SHP77 treated with DMSO at 0.1 percent for 48 hours (cell line): ENCODE data around the gene OGDHL.

Experiments used
- DNase-seq: peaks from one replicate; lab custom pipeline; 2025; lab: John Stamatoyannopoulos, UW

OGDHL gene

DNA sequence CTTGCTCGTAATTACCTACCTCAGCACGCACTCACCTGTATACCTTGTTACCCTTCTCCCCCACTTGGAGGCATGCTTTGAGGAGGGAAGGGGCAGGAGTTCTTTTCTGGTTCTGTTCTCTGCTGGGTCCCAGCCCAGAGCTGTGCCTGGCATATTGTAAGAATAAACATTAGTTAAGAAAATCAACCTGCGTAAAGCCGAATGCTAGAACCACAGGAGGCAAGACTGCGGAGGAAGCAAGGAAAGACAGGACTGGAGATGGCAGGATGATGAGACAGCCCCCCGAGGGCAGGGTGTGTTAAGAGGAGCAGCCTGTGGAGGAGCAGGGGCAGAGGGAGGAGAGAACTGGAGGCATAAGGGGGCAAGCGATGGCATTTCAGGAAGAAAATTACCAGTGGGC, 73.2 kb downstream of the OGDHL start:
- DNase-seq, result no peak

- DNase-seq, result no peak
Measured at GRCh38 chr10:49688261-49688846, 73.8 kb downstream of the OGDHL start.

DNA sequence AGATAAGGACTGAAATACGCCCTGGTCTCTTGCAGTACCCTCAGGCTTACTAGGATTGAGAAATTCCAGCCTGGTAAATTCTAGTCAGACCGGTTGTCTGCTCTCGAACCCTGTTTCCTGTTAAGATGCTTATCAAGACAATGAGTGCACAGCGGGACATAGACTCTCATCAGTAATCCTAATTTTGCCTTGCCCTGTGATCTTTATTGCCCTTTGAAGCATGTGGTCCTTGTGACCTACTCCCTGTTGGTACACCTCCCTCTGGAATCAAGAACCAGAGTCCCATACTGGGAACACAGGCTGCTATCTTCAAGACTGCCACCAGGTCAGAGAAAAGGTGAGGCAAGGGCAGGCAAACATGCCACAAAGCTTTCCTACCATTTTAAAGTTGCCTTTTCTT, 75.5 kb downstream of the OGDHL start:
- DNase-seq, result no peak
